Measurements from ENCODE around the gene RUSC2.
"Not testable (repeated sequence)": the region's sequence is repeated elsewhere in the genome, so short reads cannot be mapped to it uniquely, and the experiment has no call there.

Gene RUSC2

GRCh38 chr9:35495984-35496383 lies 6.1 kb downstream of the RUSC2 start:
- no peak for DNase-seq (ENCODE audit: low read depth)

- DNase-seq (ENCODE audit: low read depth), result not testable (repeated sequence)
These were observed 8.3 kb downstream of the RUSC2 start for GRCh38 chr9:35498245-35498644.

- DNase-seq (ENCODE audit: low read depth), result no peak
These were observed 9.3 kb downstream of the RUSC2 start for GRCh38 chr9:35499029-35499700.

- no peak for DNase-seq (ENCODE audit: low read depth)
These were observed 9.8 kb downstream of the RUSC2 start for GRCh38 chr9:35499701-35500030.

GRCh38 chr9:35500130-35500748 lies 10.3 kb downstream of the RUSC2 start:
- no peak for DNase-seq (ENCODE audit: low read depth)

- no peak for DNase-seq (ENCODE audit: low read depth)
These were observed 12.0 kb downstream of the RUSC2 start for GRCh38 chr9:35501946-35502345.

- no peak for DNase-seq (ENCODE audit: low read depth)
These were observed 16.4 kb downstream of the RUSC2 start for GRCh38 chr9:35506359-35506758.

GRCh38 chr9:35508069-35508468 lies 18.2 kb downstream of the RUSC2 start:
- DNase-seq (ENCODE audit: low read depth), result no peak

- no peak for DNase-seq (ENCODE audit: low read depth)
These were observed 20.5 kb downstream of the RUSC2 start for GRCh38 chr9:35510383-35510753.

- no peak for DNase-seq (ENCODE audit: low read depth)
These were observed 21.0 kb downstream of the RUSC2 start for GRCh38 chr9:35510754-35511428.

- DNase-seq (ENCODE audit: low read depth), result no peak
These were observed 21.5 kb downstream of the RUSC2 start for GRCh38 chr9:35511453-35511852.

GRCh38 chr9:35515766-35516165 lies 25.9 kb downstream of the RUSC2 start:
- DNase-seq (ENCODE audit: low read depth), result no peak

GRCh38 chr9:35516479-35516878 lies 26.6 kb downstream of the RUSC2 start:
- DNase-seq (ENCODE audit: low read depth), result no peak

GRCh38 chr9:35517131-35517530 lies 27.2 kb downstream of the RUSC2 start:
- DNase-seq (ENCODE audit: low read depth), result no peak

- no peak for DNase-seq (ENCODE audit: low read depth)
These were observed 27.8 kb downstream of the RUSC2 start for GRCh38 chr9:35517552-35518224.

- no peak for DNase-seq (ENCODE audit: low read depth)
These were observed 28.4 kb downstream of the RUSC2 start for GRCh38 chr9:35518225-35518821.

- DNase-seq (ENCODE audit: low read depth), result no peak
These were observed 29.2 kb downstream of the RUSC2 start for GRCh38 chr9:35518981-35519679.

- no peak for DNase-seq (ENCODE audit: low read depth)
These were observed 29.9 kb downstream of the RUSC2 start for GRCh38 chr9:35519692-35520363.

- DNase-seq (ENCODE audit: low read depth), result no peak
These were observed 30.4 kb downstream of the RUSC2 start for GRCh38 chr9:35520364-35520710.

- no peak for DNase-seq (ENCODE audit: low read depth)
These were observed 31.8 kb downstream of the RUSC2 start for GRCh38 chr9:35521708-35522107.

GRCh38 chr9:35522187-35522586 lies 32.3 kb downstream of the RUSC2 start:
- DNase-seq (ENCODE audit: low read depth), result no peak

GRCh38 chr9:35522700-35523099 lies 32.8 kb downstream of the RUSC2 start:
- no peak for DNase-seq (ENCODE audit: low read depth)
